HepG2 (cell line): ENCODE data around the gene HNRNPR. TPM values are rescaled to one million over a fixed set of nuclear protein-coding genes. Genes with fewer than 3 reads are reported as not detected.

Source experiments
- FOXJ3 ChIP-seq: sonication (generic); formaldehyde crosslinking; IDR thresholded peaks from 2 replicates; pipeline ENCODE4 v1.4.0; 2020; ENCODE audit warnings: missing genetic modification reagents, mild to moderate bottlenecking, borderline replicate concordance
- FOXO4 ChIP-seq: sonication (generic); formaldehyde crosslinking; conservative IDR thresholded peaks from 2 replicates; pipeline ENCODE4 v1.8.1; 2023; ENCODE audit warnings: missing genetic modification reagents
- MLXIP ChIP-seq: sonication (generic); formaldehyde crosslinking; IDR thresholded peaks from 2 replicates; pipeline ENCODE4 v1.9.0; 2021; ENCODE audit warnings: missing genetic modification reagents, borderline replicate concordance
- PAWR ChIP-seq: sonication (generic); formaldehyde crosslinking; IDR thresholded peaks from 2 replicates; pipeline ENCODE4 v1.4.0; 2020; ENCODE audit warnings: missing genetic modification reagents, mild to moderate bottlenecking, borderline replicate concordance
- RELA ChIP-seq: sonication (generic); formaldehyde crosslinking; IDR thresholded peaks from 2 replicates; pipeline ENCODE4 v1.4.0; 2020; ENCODE audit warnings: missing genetic modification reagents
- SOX6 ChIP-seq, 2 experiments: fragments of 450-650 bp in 1 of 2; sonication (generic) in 1 of 2; formaldehyde crosslinking in 1 of 2; IDR thresholded peaks; 2 replicates each; pipeline versions ENCODE4 v1.4.0 to v1.6.1; 2017 to 2020; ENCODE audit warnings: antibody characterized with exemption in 1 of 2, mild to moderate bottlenecking in 1 of 2, missing genetic modification reagents in 1 of 2
- SRF ChIP-seq: IDR thresholded peaks from 2 replicates; pipeline ENCODE4 v1.6.1; 2011; ENCODE audit warnings: mild to moderate bottlenecking, low read depth, low read length, moderate library complexity
- THAP8 ChIP-seq: sonication (generic); formaldehyde crosslinking; IDR thresholded peaks from 2 replicates; pipeline ENCODE4 v1.5.1; 2020; ENCODE audit warnings: missing genetic modification reagents, mild to moderate bottlenecking, borderline replicate concordance
- THAP9 ChIP-seq: sonication (generic); formaldehyde crosslinking; IDR thresholded peaks from 2 replicates; pipeline ENCODE4; 2020; ENCODE audit warnings: missing genetic modification reagents, mild to moderate bottlenecking, borderline replicate concordance
- ZNF296 ChIP-seq: sonication (generic); formaldehyde crosslinking; conservative IDR thresholded peaks from 2 replicates; pipeline ENCODE4 v1.5.0; 2020; ENCODE audit warnings: mild to moderate bottlenecking, missing genetic modification reagents
- ZNF331 ChIP-seq: sonication (generic); formaldehyde crosslinking; IDR thresholded peaks from 2 replicates; pipeline ENCODE4 v1.4.0; 2020; ENCODE audit warnings: missing genetic modification reagents
- ZNF574 ChIP-seq: sonication (generic); formaldehyde crosslinking; IDR thresholded peaks from 2 replicates; pipeline ENCODE4 v1.4.0; 2020; ENCODE audit warnings: missing genetic modification reagents
- ZNF740 ChIP-seq: sonication (generic); formaldehyde crosslinking; IDR thresholded peaks from 2 replicates; pipeline ENCODE4 v1.4.0; 2020; ENCODE audit warnings: missing genetic modification reagents
- ZNF788 ChIP-seq: sonication (generic); formaldehyde crosslinking; IDR thresholded peaks from 2 replicates; pipeline ENCODE4 v1.5.0; 2020; ENCODE audit warnings: mild to moderate bottlenecking, missing genetic modification reagents, borderline replicate concordance
- ZNF816 ChIP-seq: sonication (generic); formaldehyde crosslinking; IDR thresholded peaks from 2 replicates; pipeline ENCODE4 v1.8.0; 2022; ENCODE audit warnings: missing genetic modification reagents, mild to moderate bottlenecking, borderline replicate concordance
- polyA plus RNA-seq, 8 experiments: library from polyadenylated mRNA; depleted of rRNA in 3 of 8; stranded (reverse) in 7 of 8; unstranded in 1 of 8; fragments of >200 nt; fragmentation: Illumina TruSeq in 4 of 8; extraction: Trizol in 4 of 8; gene quantifications; 2 replicates each; pipeline versions ENCODE4 v1.2.1 to v1.2.3, GENCODE V29; 2011 to 2016; ENCODE audit warnings: low read depth in 4 of 8, missing spikeins in 1 of 8, mixed read lengths in 1 of 8; ENCODE audit not compliant: insufficient read depth in 1 of 8
- total RNA-seq, 5 experiments: library from RNA; depleted of rRNA; stranded (reverse); fragments of >200 nt; fragmentation: Illumina TruSeq; extraction: Trizol; gene quantifications; 2 replicates each; pipeline ENCODE4 v1.2.3, GENCODE V29; 2016; ENCODE audit warnings: low read depth in 1 of 5

Gene HNRNPR
- total and polyA plus RNA-seq, 2 of the 13 experiments (the other 11 are each of a cell fraction or from before 2014, with no cell fraction given) = 133 to 216 TPM

- TF ChIP-seq THAP9 (CRISPR knock-in tag) (0 out of 2 replicates have a peak, but pooled peaks have one; percentile 39), MLXIP (CRISPR knock-in tag) (no peak), RELA (CRISPR knock-in tag) (no peak), THAP8 (CRISPR knock-in tag) (no peak), ZNF331 (peak; percentile 29), PAWR (CRISPR knock-in tag) (0 out of 2 replicates have a peak, but pooled peaks have one; percentile 91), ZNF816 (CRISPR knock-in tag) (no peak), SRF (peak; percentile 60; the same call in 1 of the 2 replicates), ZNF296 (CRISPR knock-in tag) (no peak), ZNF574 (CRISPR knock-in tag) (peak; percentile 82), FOXO4 (CRISPR knock-in tag) (no peak), SOX6 (IDR thresholded peaks at IDR 0.05) (no peak), SOX6 (CRISPR knock-in tag; IDR thresholded peaks at IDR 0.05) (no peak), ZNF788 (CRISPR knock-in tag) (peak; percentile 44; the same call in 1 of the 2 replicates), ZNF740 (CRISPR knock-in tag) (peak; percentile 93), FOXJ3 (no peak)
Observed at GRCh38 chr1:23368562-23369334, 24.7 kb upstream of the HNRNPR start (continued).
